ENCODE results near the gene TGFBR1. TPM values are rescaled to one million over a fixed set of nuclear protein-coding genes. Genes with fewer than 3 reads are reported as not detected.
A peak's percentile ranks its signal among the peaks of the same experiment; 100 is the strongest.

TGFBR1 gene
- total and polyA plus RNA-seq, 3 experiments from 2014 or later = 34.4 to 41.9 (median 36.6) TPM

DNA sequence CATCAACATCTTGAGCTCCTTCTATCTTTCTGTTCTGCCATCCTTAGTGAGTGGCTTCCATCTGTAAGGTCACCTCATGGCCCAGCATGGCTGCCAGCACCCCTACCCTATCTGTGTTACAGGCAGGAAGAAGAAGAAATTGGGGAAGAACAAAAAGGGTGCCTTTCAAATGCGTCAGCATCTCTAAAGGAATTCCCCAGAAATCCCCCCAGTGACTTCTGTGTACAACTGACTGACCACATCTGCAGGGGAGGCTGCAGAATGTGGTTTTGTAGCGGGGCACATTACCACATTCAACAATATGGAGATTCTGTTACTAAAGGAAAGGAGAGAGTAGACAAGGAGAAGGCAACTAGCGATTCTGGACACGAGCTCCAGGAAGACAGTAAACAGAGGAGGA lies 76.7 kb downstream of the TGFBR1 start:
- Histone ChIP-seq H3K36me3 (ENCODE audit: insufficient read depth, low read length) (no peaks in the 10 kb centered on the region), H3K4me1 (ENCODE audit: insufficient read depth, low read length) (peaks cover 6% of the 10 kb centered on the region), H3K27me3 (ENCODE audit: insufficient read depth, low read length, poor library complexity, severe bottlenecking) (no peaks in the 10 kb centered on the region), H3K9me3 (ENCODE audit: low read length) (no peaks in the 10 kb centered on the region), H3K4me3 (ENCODE audit: low read length) (no peak overlapping the region), H3K27ac (ENCODE audit: low read depth, low read length) (no peak overlapping the region)
- Mint-ChIP-seq H3K4me3 (no peak overlapping the region), H3K27me3 (peaks cover 0 to 2% of the 10 kb centered on the region in 2 donors), H3K36me3 (no peaks in the 10 kb centered on the region), H3K27ac (peak overlapping the region in 2 of 8 donors; percentile 34 to 56), H3K4me1 (peaks cover 9 to 28% (median 16%) of the 10 kb centered on the region in 3 donors), H3K9me3 (no peaks in the 10 kb centered on the region)
- DNase-seq = peak in 1 of 5 donors; percentile 17
- POLR2A ChIA-PET = no interaction called here
- CTCF ChIA-PET = no interaction called here

DNA sequence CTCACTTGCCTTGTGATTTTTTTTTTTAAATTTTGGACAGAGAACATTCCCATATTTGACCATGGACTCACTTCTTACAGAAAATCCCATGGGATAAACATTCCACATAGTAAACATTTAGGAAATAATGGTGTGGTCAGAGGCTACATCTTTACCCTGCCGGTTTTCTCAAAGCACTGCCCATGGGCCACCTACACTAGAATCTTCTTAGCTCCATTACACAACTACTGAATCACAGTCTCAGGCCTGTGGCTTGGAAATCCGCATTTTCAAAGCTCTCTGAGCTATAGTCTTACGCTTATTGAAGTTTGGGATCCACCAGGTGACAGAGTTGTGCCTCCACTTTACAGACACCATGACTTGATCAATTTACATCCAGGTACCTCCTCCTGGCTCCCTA lies 77.4 kb downstream of the TGFBR1 start:
- no peak overlapping the region for H3K4me3 ChIP-seq (ENCODE audit: low read length)
- no peaks in the 10 kb centered on the region for H3K36me3 ChIP-seq (ENCODE audit: insufficient read depth, low read length)
- Mint-ChIP-seq H3K27me3 (peaks cover 0 to 2% of the 10 kb centered on the region in 2 donors), H3K36me3 (no peaks in the 10 kb centered on the region), H3K4me1 (peaks cover 9 to 28% (median 16%) of the 10 kb centered on the region in 3 donors), H3K9me3 (no peaks in the 10 kb centered on the region), H3K4me3 (no peak overlapping the region), H3K27ac (peak overlapping the region in 1 of 8 donors; percentile 23)
- POLR2A ChIA-PET = no interaction called here
- no peak for DNase-seq
- no peaks in the 10 kb centered on the region for H3K27me3 ChIP-seq (ENCODE audit: insufficient read depth, low read length, poor library complexity, severe bottlenecking)
- CTCF ChIA-PET = interaction anchor here (0.9 to 1.3 kb wide), 5 partner anchors 9 to 184 kb away, joined by 3 to 4 read pairs (median 3); no protein-coding TSS in a partner anchor
- peaks cover 6% of the 10 kb centered on the region for H3K4me1 ChIP-seq (ENCODE audit: insufficient read depth, low read length)
- no peaks in the 10 kb centered on the region for H3K9me3 ChIP-seq (ENCODE audit: low read length)
- no peak overlapping the region for H3K27ac ChIP-seq (ENCODE audit: low read depth, low read length)

- Histone ChIP-seq H3K27ac (ENCODE audit: low read depth, low read length) (no peak overlapping the region), H3K4me3 (ENCODE audit: low read length) (no peak overlapping the region), H3K27me3 (ENCODE audit: insufficient read depth, low read length, poor library complexity, severe bottlenecking) (no peaks in the 10 kb centered on the region), H3K4me1 (ENCODE audit: insufficient read depth, low read length) (peaks cover 6% of the 10 kb centered on the region), H3K9me3 (ENCODE audit: low read length) (no peaks in the 10 kb centered on the region), H3K36me3 (ENCODE audit: insufficient read depth, low read length) (no peaks in the 10 kb centered on the region)
- Mint-ChIP-seq H3K27me3 (peaks cover 0 to 6% of the 10 kb centered on the region in 2 donors), H3K36me3 (no peaks in the 10 kb centered on the region), H3K4me3 (no peak overlapping the region), H3K9me3 (no peaks in the 10 kb centered on the region), H3K27ac (no peak overlapping the region), H3K4me1 (peaks cover 9 to 28% (median 16%) of the 10 kb centered on the region in 3 donors)
- DNase-seq = no peak
- ChIA-PET POLR2A (interaction anchor here (0.6 kb wide), 1 partner anchor 450 kb away, joined by 4 read pairs; no protein-coding TSS in a partner anchor), CTCF (interaction anchor here (1.0 to 2.9 kb wide), 8 partner anchors 14 to 206 kb away, joined by 3 to 13 read pairs (median 3); no protein-coding TSS in a partner anchor)
These were observed 78.7 kb downstream of the TGFBR1 start for GRCh38 chr9:99183616-99184015.

- Mint-ChIP-seq H3K27ac (peak overlapping the region in 4 of 8 donors; percentile 73 to 82 (median 78)), H3K36me3 (no peaks in the 10 kb centered on the region), H3K4me3 (peak overlapping the region in 3 of 7 donors; percentile 32 to 57 (median 35)), H3K4me1 (peaks cover 9 to 28% (median 16%) of the 10 kb centered on the region in 3 donors), H3K9me3 (no peaks in the 10 kb centered on the region), H3K27me3 (peaks cover 0 to 6% of the 10 kb centered on the region in 2 donors)
- ChIA-PET POLR2A (no interaction called here), CTCF (interaction anchor here (0.7 to 2.9 kb wide), 18 partner anchors 11 to 1035 kb away, joined by 3 to 13 read pairs (median 4); partner anchors contain the start of genes ALG2 and SEC61B)
- Histone ChIP-seq H3K27me3 (ENCODE audit: insufficient read depth, low read length, poor library complexity, severe bottlenecking) (no peaks in the 10 kb centered on the region), H3K9me3 (ENCODE audit: low read length) (no peaks in the 10 kb centered on the region), H3K27ac (ENCODE audit: low read depth, low read length) (no peak overlapping the region), H3K36me3 (ENCODE audit: insufficient read depth, low read length) (no peaks in the 10 kb centered on the region), H3K4me3 (ENCODE audit: low read length) (no peak overlapping the region), H3K4me1 (ENCODE audit: insufficient read depth, low read length) (peaks cover 6% of the 10 kb centered on the region)
- DNase-seq = no peak
These were observed 79.2 kb downstream of the TGFBR1 start for GRCh38 chr9:99184110-99184474.

DNA sequence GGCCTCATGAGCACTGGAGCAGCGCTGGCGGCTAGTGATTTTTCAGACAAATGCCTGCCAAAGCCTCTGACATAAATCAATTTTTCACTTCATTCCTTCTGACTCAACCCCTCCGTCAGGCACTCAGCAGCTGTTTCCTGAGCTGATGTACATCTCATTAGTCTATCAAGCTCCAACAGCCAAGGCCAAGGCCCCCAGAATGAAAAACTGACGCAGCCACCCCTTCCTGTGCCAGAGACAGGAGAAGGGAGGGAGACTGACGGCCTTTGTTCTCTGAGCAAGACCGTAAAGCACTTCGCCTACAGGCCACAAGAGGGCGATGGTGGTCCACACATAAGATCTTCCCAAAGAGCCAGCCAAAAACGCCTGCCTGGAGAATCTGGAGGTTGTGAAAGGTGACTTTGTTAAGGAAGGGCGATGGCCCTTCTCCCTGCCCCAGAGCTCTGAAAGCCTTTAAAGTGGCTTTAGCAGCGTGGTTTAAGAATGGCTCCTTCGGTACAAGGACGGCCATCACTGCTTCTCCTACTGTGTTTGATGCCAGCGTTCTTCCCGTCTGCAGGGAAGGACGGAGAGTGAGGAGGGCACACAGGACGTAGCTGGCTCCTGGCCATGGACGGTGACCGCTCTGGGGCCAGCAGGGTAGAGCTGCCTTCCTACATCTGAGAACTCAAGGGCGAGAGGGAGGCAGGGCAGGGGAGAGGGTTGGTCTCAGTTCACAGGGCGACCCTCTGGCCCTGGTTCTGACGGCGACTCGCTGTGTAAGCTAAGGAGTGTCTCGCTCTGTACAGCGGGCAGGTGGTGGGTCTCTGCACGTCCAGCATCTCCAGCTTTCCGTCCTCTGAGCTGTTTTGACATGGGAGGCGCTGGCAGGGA lies 79.8 kb downstream of the TGFBR1 start:
- peaks cover 9 to 28% (median 16%) of the 10 kb centered on the region in 3 donors for H3K4me1 Mint-ChIP-seq
- peaks cover 6% of the 10 kb centered on the region for H3K4me1 ChIP-seq (ENCODE audit: insufficient read depth, low read length)

GRCh38 chr9:99185348-99185632 lies 80.4 kb downstream of the TGFBR1 start:
- Mint-ChIP-seq H3K4me3 (peak overlapping the region in 1 of 7 donors; percentile 23), H3K36me3 (no peaks in the 10 kb centered on the region), H3K27ac (peak overlapping the region in 1 of 8 donors; percentile 27), H3K27me3 (peaks cover 6 to 9% of the 10 kb centered on the region in 2 donors), H3K4me1 (peaks cover 9 to 28% (median 16%) of the 10 kb centered on the region in 3 donors), H3K9me3 (no peaks in the 10 kb centered on the region)
- Histone ChIP-seq H3K4me3 (ENCODE audit: low read length) (no peak overlapping the region), H3K36me3 (ENCODE audit: insufficient read depth, low read length) (no peaks in the 10 kb centered on the region), H3K9me3 (ENCODE audit: low read length) (no peaks in the 10 kb centered on the region), H3K4me1 (ENCODE audit: insufficient read depth, low read length) (peaks cover 6% of the 10 kb centered on the region), H3K27ac (ENCODE audit: low read depth, low read length) (no peak overlapping the region), H3K27me3 (ENCODE audit: insufficient read depth, low read length, poor library complexity, severe bottlenecking) (no peaks in the 10 kb centered on the region)
- CTCF ChIA-PET = interaction anchor here (0.7 to 2.9 kb wide), 16 partner anchors 10 to 1034 kb away, joined by 3 to 13 read pairs (median 4); partner anchors contain the start of genes ALG2 and SEC61B
- POLR2A ChIA-PET = no interaction called here
- no peak for DNase-seq

More for the DNA sequence above, 79.8 kb downstream of the TGFBR1 start:
- Histone ChIP-seq H3K27ac (ENCODE audit: low read depth, low read length) (no peak overlapping the region), H3K4me3 (ENCODE audit: low read length) (peak overlapping the region; percentile 30), H3K9me3 (ENCODE audit: low read length) (no peaks in the 10 kb centered on the region), H3K27me3 (ENCODE audit: insufficient read depth, low read length, poor library complexity, severe bottlenecking) (no peaks in the 10 kb centered on the region), H3K36me3 (ENCODE audit: insufficient read depth, low read length) (no peaks in the 10 kb centered on the region)
- Mint-ChIP-seq H3K27me3 (peaks cover 5 to 8% of the 10 kb centered on the region in 2 donors), H3K27ac (peak overlapping the region in 5 of 8 donors; percentile 73 to 82 (median 79)), H3K36me3 (no peaks in the 10 kb centered on the region), H3K9me3 (no peaks in the 10 kb centered on the region), H3K4me3 (peak overlapping the region in 4 of 7 donors; percentile 23 to 58 (median 56))
- ChIA-PET CTCF (interaction anchor here (0.7 to 2.9 kb wide), 21 partner anchors 10 to 1034 kb away, joined by 3 to 13 read pairs (median 4); partner anchors contain the start of genes ALG2 and SEC61B), POLR2A (no interaction called here)
- peak; percentile 62 to 82 (median 66) for DNase-seq

DNA sequence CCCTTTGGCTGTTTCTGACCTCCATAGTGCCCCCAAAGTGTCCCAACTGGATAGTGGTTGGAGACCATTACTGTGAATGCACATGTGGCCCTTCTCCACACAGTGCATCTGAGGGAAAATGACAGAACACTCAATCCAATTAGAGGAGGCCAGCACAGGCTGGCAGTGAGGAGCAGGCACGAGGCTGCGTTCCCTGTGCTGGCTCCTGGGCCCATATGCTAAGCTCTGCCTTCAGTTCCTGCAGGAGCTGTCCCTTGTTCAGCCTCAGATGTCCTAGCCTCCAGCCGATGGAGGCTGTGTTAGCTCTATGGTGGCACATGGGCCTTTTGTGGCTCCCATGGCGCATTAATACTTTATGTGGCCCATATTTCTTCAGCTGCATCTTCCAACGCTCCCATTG lies 81.0 kb downstream of the TGFBR1 start:
- POLR2A ChIA-PET = no interaction called here
- Mint-ChIP-seq H3K27ac (no peak overlapping the region), H3K4me3 (no peak overlapping the region), H3K9me3 (no peaks in the 10 kb centered on the region), H3K36me3 (no peaks in the 10 kb centered on the region), H3K27me3 (peaks cover 7 to 10% of the 10 kb centered on the region in 2 donors), H3K4me1 (peaks cover 9 to 28% (median 16%) of the 10 kb centered on the region in 3 donors)
- no peak overlapping the region for H3K27ac ChIP-seq (ENCODE audit: low read depth, low read length)
- H3K9me3 ChIP-seq (ENCODE audit: low read length) = no peaks in the 10 kb centered on the region
- no peak overlapping the region for H3K4me3 ChIP-seq (ENCODE audit: low read length)
- H3K27me3 ChIP-seq (ENCODE audit: insufficient read depth, low read length, poor library complexity, severe bottlenecking) = no peaks in the 10 kb centered on the region
- H3K4me1 ChIP-seq (ENCODE audit: insufficient read depth, low read length) = peaks cover 6% of the 10 kb centered on the region
- no peaks in the 10 kb centered on the region for H3K36me3 ChIP-seq (ENCODE audit: insufficient read depth, low read length)
- CTCF ChIA-PET = interaction anchor here (1.6 to 2.9 kb wide), 6 partner anchors 11 to 828 kb away, joined by 4 to 13 read pairs (median 8); partner anchors contain the start of genes ALG2 and SEC61B
- no peak for DNase-seq

GRCh38 chr9:99187311-99187710 lies 82.4 kb downstream of the TGFBR1 start:
- Mint-ChIP-seq H3K27ac (no peak overlapping the region), H3K4me3 (no peak overlapping the region), H3K4me1 (peaks cover 3 to 17% (median 6%) of the 10 kb centered on the region in 3 donors), H3K9me3 (no peaks in the 10 kb centered on the region), H3K36me3 (no peaks in the 10 kb centered on the region), H3K27me3 (peaks cover 10% of the 10 kb centered on the region in 2 donors)
- no peak overlapping the region for H3K27ac ChIP-seq (ENCODE audit: low read depth, low read length)
- H3K4me1 ChIP-seq (ENCODE audit: insufficient read depth, low read length) = peaks cover 6% of the 10 kb centered on the region
- H3K9me3 ChIP-seq (ENCODE audit: low read length) = no peaks in the 10 kb centered on the region
- H3K4me3 ChIP-seq (ENCODE audit: low read length) = no peak overlapping the region
- ChIA-PET POLR2A (no interaction called here), CTCF (interaction anchor here (0.9 to 1.5 kb wide), 2 partner anchors 10 to 24 kb away, joined by 3 to 4 read pairs; no protein-coding TSS in a partner anchor)
- no peaks in the 10 kb centered on the region for H3K36me3 ChIP-seq (ENCODE audit: insufficient read depth, low read length)
- no peaks in the 10 kb centered on the region for H3K27me3 ChIP-seq (ENCODE audit: insufficient read depth, low read length, poor library complexity, severe bottlenecking)
- DNase-seq = no peak
